WERI-Rb-1 (cell line): ENCODE measurements around the gene LYPLA2.
A peak's percentile ranks its signal among the peaks of the same experiment; 100 is the strongest.

ENCODE experiments used
- DNase-seq: peaks from one replicate; pipeline ENCODE4 v3.0.0-alpha.2; 2020
- H3K27ac ChIP-seq: fragments of 250-450 bp; sonication (Bioruptor Pico); 2 replicates; pipeline ENCODE4 v1.5.1; 2020; ENCODE audit warnings: mild to moderate bottlenecking, moderate library complexity
- H3K27me3 ChIP-seq: fragments of 250-450 bp; sonication (Bioruptor Pico); 2 replicates; pipeline ENCODE4 v1.5.1; 2021; ENCODE audit warnings: mild to moderate bottlenecking, low read depth, moderate library complexity; ENCODE audit not compliant: insufficient read depth, severe bottlenecking
- H3K36me3 ChIP-seq: fragments of 250-450 bp; sonication (Bioruptor Pico); 2 replicates; pipeline ENCODE4 v1.5.1; 2020; ENCODE audit warnings: mild to moderate bottlenecking, moderate library complexity
- H3K4me3 ChIP-seq: 2 replicates; pipeline ENCODE4 v1.5.1; 2011; ENCODE audit warnings: low read depth, mild to moderate bottlenecking, control low read depth, low read length
- H3K9me3 ChIP-seq: fragments of 250-450 bp; sonication (Bioruptor Pico); 2 replicates; pipeline ENCODE4 v1.5.1; 2021; ENCODE audit warnings: mild to moderate bottlenecking, moderate library complexity; ENCODE audit not compliant: severe bottlenecking
- CTCF ChIP-seq: IDR thresholded peaks from 2 replicates; pipeline ENCODE4 v1.5.1; 2011; ENCODE audit warnings: low read depth, mild to moderate bottlenecking, control low read depth, inconsistent platforms, low read length

The LYPLA2 gene

GRCh38 chr1:23759277-23759676, 31.7 kb upstream of the LYPLA2 start:
- TF ChIP-seq CTCF, result no peak
- peaks cover 81% of the 10 kb centered on the region for H3K36me3 ChIP-seq
- H3K27ac ChIP-seq, result no peak overlapping the region
- no peaks in the 10 kb centered on the region for H3K27me3 ChIP-seq
- no peak overlapping the region for H3K4me3 ChIP-seq
- DNase-seq, result no peak
- H3K9me3 ChIP-seq, result no peaks in the 10 kb centered on the region

GRCh38 chr1:23763041-23763577, 27.8 kb upstream of the LYPLA2 start:
- Histone ChIP-seq H3K27ac (no peak overlapping the region), H3K27me3 (no peaks in the 10 kb centered on the region), H3K9me3 (no peaks in the 10 kb centered on the region), H3K36me3 (peaks cover 54% of the 10 kb centered on the region), H3K4me3 (no peak overlapping the region)
- no peak for TF ChIP-seq CTCF
- no peak for DNase-seq

GRCh38 chr1:23768733-23769132, 22.2 kb upstream of the LYPLA2 start:
- Histone ChIP-seq H3K9me3 (no peaks in the 10 kb centered on the region), H3K36me3 (peaks cover 14% of the 10 kb centered on the region), H3K27ac (no peak overlapping the region), H3K27me3 (no peaks in the 10 kb centered on the region), H3K4me3 (no peak overlapping the region)
- no peak for DNase-seq
- TF ChIP-seq CTCF, result no peak

DNA sequence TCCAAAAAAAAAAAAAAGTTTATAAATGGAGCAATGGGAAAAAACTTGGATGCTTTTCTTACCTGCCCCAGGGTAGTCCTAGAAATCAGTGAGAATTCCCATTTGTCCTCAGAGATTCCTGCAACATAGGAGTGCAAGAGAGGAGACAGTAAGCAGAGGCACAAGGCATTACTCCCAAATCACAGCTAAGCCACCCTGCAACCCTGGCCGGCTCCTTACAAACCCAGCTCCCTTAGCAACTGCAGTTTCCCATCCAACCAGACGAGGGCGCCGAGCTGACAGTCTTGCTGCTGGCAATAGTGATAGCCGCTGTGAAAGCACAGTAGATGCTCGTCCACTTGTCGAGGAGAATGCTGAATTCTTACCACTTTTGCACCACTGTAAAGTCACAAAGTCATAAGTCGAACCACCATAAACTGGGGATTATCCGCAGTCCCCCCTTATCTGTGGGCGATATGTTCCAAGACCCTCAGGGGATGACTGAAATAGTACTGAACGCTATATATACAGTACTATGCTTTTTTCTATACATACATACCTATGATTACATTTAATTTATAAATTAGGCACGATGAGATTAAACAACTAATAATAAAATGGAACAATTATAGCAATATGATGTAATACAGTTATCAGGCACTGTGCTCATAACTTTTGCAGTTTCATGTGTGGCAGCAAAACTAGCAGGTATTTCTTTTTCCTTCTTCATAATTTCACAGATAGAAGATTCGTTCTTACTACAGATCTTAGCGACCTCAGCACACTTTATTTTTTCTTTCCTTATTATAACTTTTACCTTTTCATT, 18.7 kb upstream of the LYPLA2 start:
- DNase-seq, result peak; percentile 89
- no peaks in the 10 kb centered on the region for H3K9me3 ChIP-seq

DNA sequence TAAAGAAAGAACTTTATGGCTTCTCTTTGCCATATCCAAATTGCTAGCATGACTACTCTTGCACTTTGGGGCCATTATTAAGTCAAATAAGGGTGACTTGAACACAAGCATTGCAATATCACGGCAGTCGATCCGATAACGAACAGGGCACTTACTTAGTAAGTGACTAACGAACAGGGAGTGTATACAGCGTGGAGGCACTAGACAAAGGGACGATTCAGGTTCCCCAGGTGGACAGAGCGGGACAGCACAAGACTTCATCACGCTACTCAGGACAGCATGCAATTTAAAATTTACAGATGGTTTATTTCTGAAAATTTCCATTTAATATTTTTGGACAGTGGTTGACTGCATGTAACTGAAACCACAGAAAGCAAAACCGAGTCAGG, 18.1 kb upstream of the LYPLA2 start:
- DNase-seq, result no peak
- no peak overlapping the region for H3K27ac ChIP-seq
- no peak for TF ChIP-seq CTCF
- no peaks in the 10 kb centered on the region for H3K9me3 ChIP-seq
- H3K36me3 ChIP-seq, result no peaks in the 10 kb centered on the region
- H3K27me3 ChIP-seq, result no peaks in the 10 kb centered on the region
- no peak overlapping the region for H3K4me3 ChIP-seq

More for the DNA sequence above, 18.7 kb upstream of the LYPLA2 start:
- Histone ChIP-seq H3K27me3 (no peaks in the 10 kb centered on the region), H3K4me3 (no peak overlapping the region), H3K36me3 (no peaks in the 10 kb centered on the region), H3K27ac (no peak overlapping the region)
- TF ChIP-seq CTCF, result peak; percentile 94
